Measurements from ENCODE around the gene FEM1B. TPM values are rescaled to one million over a fixed set of nuclear protein-coding genes. Genes with fewer than 3 reads are reported as not detected.

Gene FEM1B
- total RNA-seq, 1 experiment from 2014 or later, result 22.1 TPM

DNA sequence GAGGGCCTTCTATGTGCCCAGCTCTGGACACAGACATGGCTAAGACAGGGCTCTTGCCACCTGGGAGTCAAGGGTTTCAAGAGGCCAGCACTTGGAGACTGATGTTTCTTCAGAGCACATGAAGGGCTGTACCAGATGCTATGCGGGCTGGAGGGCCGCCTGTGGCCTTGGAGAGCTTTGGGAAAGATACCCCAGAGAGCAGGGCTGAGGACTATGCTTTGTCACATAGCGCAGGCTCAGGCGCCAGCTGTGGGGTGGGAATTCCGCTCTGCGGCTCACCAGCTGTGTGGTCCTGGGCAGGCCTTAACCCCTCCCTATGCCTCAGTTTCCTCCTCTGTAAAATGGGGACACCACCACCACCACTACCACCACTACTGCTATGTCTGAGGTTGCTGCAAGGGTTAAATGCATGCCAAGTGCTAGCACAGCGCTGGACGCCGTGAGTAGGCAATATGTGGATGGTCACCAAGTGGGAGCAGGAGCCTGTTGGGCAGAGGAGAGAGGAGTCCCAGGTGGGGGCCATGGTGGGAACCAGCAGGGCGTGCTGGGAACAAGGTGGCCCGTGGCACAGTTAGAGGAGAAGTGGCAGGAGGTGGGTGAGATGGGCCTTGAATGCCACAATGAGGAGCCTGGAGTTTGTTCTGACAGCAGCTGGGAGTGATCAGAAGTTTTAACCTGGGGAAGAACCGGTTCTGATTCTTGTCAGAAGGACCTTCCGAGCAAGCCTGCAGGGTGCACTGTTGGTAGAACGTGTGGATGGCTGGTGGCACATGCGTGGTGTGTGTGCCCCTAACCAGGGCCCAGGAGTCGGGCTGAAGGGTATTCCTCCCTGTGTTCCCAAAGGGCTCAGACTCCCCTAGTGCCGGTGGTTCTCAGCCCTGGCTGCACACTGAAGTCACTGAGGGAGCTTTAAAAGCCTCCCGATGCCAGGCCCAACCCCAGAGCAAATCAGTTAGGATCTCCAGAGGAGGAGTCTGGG is 41.7 kb downstream of the FEM1B start:
- H3K9me2 ChIP-seq (replicated peaks; ENCODE audit: low read length), result no peaks in the 10 kb centered on the region
- H3F3A ChIP-seq (ENCODE audit: low read length, unreplicated experiment), result no peaks in the 10 kb centered on the region
- TF ChIP-seq EZH2phosphoT487 (IDR thresholded peaks at IDR 0.05; ENCODE audit: borderline replicate concordance, low read length) (no peak), EZH2 (IDR thresholded peaks at IDR 0.05; ENCODE audit: low read length, unreplicated experiment) (no peak)
- TF ChIP-seq, protein P1, sequence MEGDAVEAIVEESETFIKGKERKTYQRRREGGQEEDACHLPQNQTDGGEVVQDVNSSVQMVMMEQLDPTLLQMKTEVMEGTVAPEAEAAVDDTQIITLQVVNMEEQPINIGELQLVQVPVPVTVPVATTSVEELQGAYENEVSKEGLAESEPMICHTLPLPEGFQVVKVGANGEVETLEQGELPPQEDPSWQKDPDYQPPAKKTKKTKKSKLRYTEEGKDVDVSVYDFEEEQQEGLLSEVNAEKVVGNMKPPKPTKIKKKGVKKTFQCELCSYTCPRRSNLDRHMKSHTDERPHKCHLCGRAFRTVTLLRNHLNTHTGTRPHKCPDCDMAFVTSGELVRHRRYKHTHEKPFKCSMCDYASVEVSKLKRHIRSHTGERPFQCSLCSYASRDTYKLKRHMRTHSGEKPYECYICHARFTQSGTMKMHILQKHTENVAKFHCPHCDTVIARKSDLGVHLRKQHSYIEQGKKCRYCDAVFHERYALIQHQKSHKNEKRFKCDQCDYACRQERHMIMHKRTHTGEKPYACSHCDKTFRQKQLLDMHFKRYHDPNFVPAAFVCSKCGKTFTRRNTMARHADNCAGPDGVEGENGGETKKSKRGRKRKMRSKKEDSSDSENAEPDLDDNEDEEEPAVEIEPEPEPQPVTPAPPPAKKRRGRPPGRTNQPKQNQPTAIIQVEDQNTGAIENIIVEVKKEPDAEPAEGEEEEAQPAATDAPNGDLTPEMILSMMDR (conservative IDR thresholded peaks at IDR 0.05; ENCODE audit: low read depth, low read length), result no peak
- no peak overlapping the region for H3K4me2 ChIP-seq (ENCODE audit: low read length)
- no peak overlapping the region for H3K4me3 ChIP-seq (ENCODE audit: low read length)
- no TSS peak for BruUV-seq (replicated peaks)
- intact Hi-C loops (cut with micrococcal nuclease), result no loop called here
- DNase-seq (no peak), ATAC-seq (no peak)
- no peak overlapping the region for H2AFZ ChIP-seq (ENCODE audit: low read length)
- no peaks in the 10 kb centered on the region for H3K9me3 ChIP-seq (ENCODE audit: low read length)
- no peaks in the 10 kb centered on the region for H3K36me3 ChIP-seq (ENCODE audit: low read depth, low read length)
- no peaks in the 10 kb centered on the region for H3K27me3 ChIP-seq (ENCODE audit: low read length)
- ChIA-PET CTCF (no interaction called here), POLR2A (ENCODE audit: unreplicated experiment) (no interaction called here)
- no peaks in the 10 kb centered on the region for H4K20me1 ChIP-seq (ENCODE audit: low read length)
- no peak overlapping the region for H3K27ac ChIP-seq (ENCODE audit: low read length)
- no peaks in the 10 kb centered on the region for H3K79me2 ChIP-seq (ENCODE audit: low read length)
- H3K4me1 ChIP-seq (ENCODE audit: insufficient read depth, low read length), result no peaks in the 10 kb centered on the region
- no peak overlapping the region for H3K9ac ChIP-seq (ENCODE audit: low read length)

DNA sequence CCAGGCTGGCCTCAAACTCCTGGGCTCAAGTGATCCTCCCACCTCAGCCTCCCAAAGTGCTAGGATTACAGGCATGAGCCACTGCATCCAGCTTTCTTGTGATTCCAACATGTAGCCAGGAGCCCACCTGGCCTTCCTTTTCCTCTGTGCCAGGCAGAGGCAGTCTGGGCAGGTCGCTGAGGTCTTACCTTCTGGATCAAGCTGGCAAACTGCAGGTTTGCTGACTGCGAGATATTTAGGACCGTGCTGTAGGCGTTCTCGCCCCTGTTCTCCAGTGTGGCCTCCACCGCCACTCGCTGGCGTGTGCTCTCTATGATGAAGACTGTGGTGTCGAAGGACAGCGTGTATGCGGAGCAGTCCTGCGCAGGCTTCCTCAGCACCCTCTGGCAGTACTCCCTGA is 42.5 kb downstream of the FEM1B start:
- Histone ChIP-seq H3K9me2 (replicated peaks; ENCODE audit: low read length) (no peaks in the 10 kb centered on the region), H3K9ac (ENCODE audit: low read length) (no peak overlapping the region), H4K20me1 (ENCODE audit: low read length) (no peaks in the 10 kb centered on the region), H3K4me2 (ENCODE audit: low read length) (no peak overlapping the region), H3K4me3 (ENCODE audit: low read length) (no peak overlapping the region), H3F3A (ENCODE audit: low read length, unreplicated experiment) (no peaks in the 10 kb centered on the region), H3K27me3 (ENCODE audit: low read length) (no peaks in the 10 kb centered on the region), H3K79me2 (ENCODE audit: low read length) (no peaks in the 10 kb centered on the region), H2AFZ (ENCODE audit: low read length) (no peak overlapping the region), H3K4me1 (ENCODE audit: insufficient read depth, low read length) (no peaks in the 10 kb centered on the region), H3K27ac (ENCODE audit: low read length) (no peak overlapping the region), H3K36me3 (ENCODE audit: low read depth, low read length) (no peaks in the 10 kb centered on the region), H3K9me3 (ENCODE audit: low read length) (no peaks in the 10 kb centered on the region)
- DNase-seq (no peak), ATAC-seq (no peak)
- intact Hi-C loops (cut with micrococcal nuclease), result no loop called here
- TF ChIP-seq, protein P1 (conservative IDR thresholded peaks at IDR 0.05; ENCODE audit: low read depth, low read length), result no peak
- TF ChIP-seq EZH2phosphoT487 (IDR thresholded peaks at IDR 0.05; ENCODE audit: borderline replicate concordance, low read length), result no peak
- no peak for TF ChIP-seq EZH2 (IDR thresholded peaks at IDR 0.05; ENCODE audit: low read length, unreplicated experiment)
- POLR2A ChIA-PET (ENCODE audit: unreplicated experiment), result no interaction called here
- BruUV-seq (replicated peaks), result no TSS peak
- CTCF ChIA-PET, result no interaction called here

DNA sequence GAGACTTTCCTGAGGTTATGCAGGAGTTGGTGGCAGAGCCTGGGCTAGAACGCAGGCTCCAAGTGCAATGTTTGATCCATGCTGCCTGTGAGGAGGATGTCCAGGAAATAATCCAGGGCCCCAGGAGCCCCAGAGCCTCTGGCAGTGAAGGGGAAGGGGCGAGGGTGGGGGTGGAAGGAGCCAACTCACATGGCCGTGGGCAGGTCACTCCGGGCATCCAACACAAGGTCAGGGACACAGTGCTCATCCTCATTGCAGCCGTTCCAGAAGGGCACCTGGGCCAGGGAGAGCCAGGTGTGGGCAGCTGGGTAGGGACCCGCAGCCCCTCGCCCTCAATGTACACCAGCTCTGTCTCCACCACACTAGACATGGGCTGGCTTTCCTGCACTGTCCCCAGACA is 43.7 kb downstream of the FEM1B start:
- Histone ChIP-seq H3K9ac (ENCODE audit: low read length) (no peak overlapping the region), H3K4me3 (ENCODE audit: low read length) (no peak overlapping the region), H3K4me2 (ENCODE audit: low read length) (no peak overlapping the region), H2AFZ (ENCODE audit: low read length) (no peak overlapping the region), H3K27me3 (ENCODE audit: low read length) (no peaks in the 10 kb centered on the region), H3K79me2 (ENCODE audit: low read length) (no peaks in the 10 kb centered on the region), H3F3A (ENCODE audit: low read length, unreplicated experiment) (no peaks in the 10 kb centered on the region), H3K36me3 (ENCODE audit: low read depth, low read length) (no peaks in the 10 kb centered on the region), H4K20me1 (ENCODE audit: low read length) (no peaks in the 10 kb centered on the region), H3K4me1 (ENCODE audit: insufficient read depth, low read length) (no peaks in the 10 kb centered on the region), H3K9me3 (ENCODE audit: low read length) (no peaks in the 10 kb centered on the region), H3K27ac (ENCODE audit: low read length) (no peak overlapping the region), H3K9me2 (replicated peaks; ENCODE audit: low read length) (no peaks in the 10 kb centered on the region)
- POLR2A ChIA-PET (ENCODE audit: unreplicated experiment), result interaction anchor here (0.5 kb wide), 1 partner anchor 1775 kb away, joined by 3 read pairs; no protein-coding TSS in a partner anchor
- DNase-seq (no peak), ATAC-seq (no peak)
- intact Hi-C loops (cut with micrococcal nuclease), result no loop called here
- CTCF ChIA-PET, result no interaction called here
- TF ChIP-seq, protein P1 (conservative IDR thresholded peaks at IDR 0.05; ENCODE audit: low read depth, low read length), result no peak
- TF ChIP-seq EZH2 (IDR thresholded peaks at IDR 0.05; ENCODE audit: low read length, unreplicated experiment) (no peak), EZH2phosphoT487 (IDR thresholded peaks at IDR 0.05; ENCODE audit: borderline replicate concordance, low read length) (no peak)
- BruUV-seq (replicated peaks), result no TSS peak

All from PC-3 (cell line).